ENCODE results near the gene FZD7. TPM values are rescaled to one million over a fixed set of nuclear protein-coding genes. Genes with fewer than 3 reads are reported as not detected.

Gene FZD7
- total RNA-seq, 4 donors from 2014 or later, result 10.1 to 23.6 (median 10.9) TPM

GRCh38 chr2:202071107-202071506, 37.5 kb downstream of the FZD7 start:
- H3K27me3 ChIP-seq, result no peaks in the 10 kb centered on the region
- H3K9me3 ChIP-seq, result no peaks in the 10 kb centered on the region
- DNase-seq, result no peak
- no peak overlapping the region for H3K4me3 ChIP-seq (replicated peaks in 1 of 3)
- no peak overlapping the region for H3K27ac ChIP-seq
- intact Hi-C loops (cut with DNase I), result no loop called here
- TF ChIP-seq CTCF (IDR thresholded peaks at IDR 0.05) (no peak), POLR2A (IDR thresholded peaks at IDR 0.05) (no peak)
- no peaks in the 10 kb centered on the region for H3K36me3 ChIP-seq
- WGBS, 2 donors, result 97 to 98% methylated on average over 2 of the region's 2 CpGs
- peaks cover 0 to 10% of the 10 kb centered on the region in 2 donors for H3K4me1 ChIP-seq

- H3K4me3 ChIP-seq (replicated peaks in 1 of 3), result no peak overlapping the region
- H3K36me3 ChIP-seq, result no peaks in the 10 kb centered on the region
- no peak for DNase-seq
- intact Hi-C loops (cut with DNase I), result no loop called here
- no peak overlapping the region for H3K27ac ChIP-seq
- 66 to 93% methylated on average over 2 of the region's 2 CpGs for WGBS, 2 donors
- no peaks in the 10 kb centered on the region for H3K9me3 ChIP-seq
- no peak for TF ChIP-seq CTCF (IDR thresholded peaks at IDR 0.05)
- TF ChIP-seq POLR2A (IDR thresholded peaks at IDR 0.05), result no peak
- peaks cover 0 to 10% of the 10 kb centered on the region in 2 donors for H3K4me1 ChIP-seq
- H3K27me3 ChIP-seq, result no peaks in the 10 kb centered on the region
Measured at GRCh38 chr2:202072226-202072625, 38.6 kb downstream of the FZD7 start.

GRCh38 chr2:202072737-202073401, 39.2 kb downstream of the FZD7 start, which contains the start of gene KIAA2012:
TSS of gene KIAA2012 (plus strand) at chr2:202073255. CDS start at chr2:202073628, 373 bp downstream.
- Histone ChIP-seq H3K27me3 (no peaks in the 10 kb centered on the region), H3K9me3 (no peaks in the 10 kb centered on the region), H3K27ac (no peak within 1 kb of the TSS), H3K36me3 (no peaks in the 10 kb centered on the region), H3K4me3 (replicated peaks in 1 of 3) (no peak within 1 kb of the TSS), H3K4me1 (peaks cover 0 to 10% of the 10 kb centered on the region in 2 donors)
- intact Hi-C loops (cut with DNase I), result no loop called here
- WGBS, 2 donors, result 44 to 59% methylated on average over 11 of the region's 11 CpGs
- TF ChIP-seq CTCF (IDR thresholded peaks at IDR 0.05) (no peak), POLR2A (IDR thresholded peaks at IDR 0.05) (no peak)
- DNase-seq, result no peak

- no peak for TF ChIP-seq CTCF (IDR thresholded peaks at IDR 0.05)
- TF ChIP-seq POLR2A (IDR thresholded peaks at IDR 0.05), result no peak
- intact Hi-C loops (cut with DNase I), result no loop called here
- Histone ChIP-seq H3K36me3 (no peaks in the 10 kb centered on the region), H3K4me1 (peaks cover 0 to 4% of the 10 kb centered on the region in 2 donors), H3K27ac (no peak overlapping the region), H3K9me3 (no peaks in the 10 kb centered on the region), H3K27me3 (no peaks in the 10 kb centered on the region), H3K4me3 (replicated peaks in 1 of 3) (no peak overlapping the region)
- DNase-seq, result no peak
- 91 to 94% methylated on average over 2 of the region's 2 CpGs for whole genome bisulfite sequencing, 2 donors
Measured at GRCh38 chr2:202074324-202074723, 40.7 kb downstream of the FZD7 start.

- TF ChIP-seq CTCF (IDR thresholded peaks at IDR 0.05), result no peak
- no peak for TF ChIP-seq POLR2A (IDR thresholded peaks at IDR 0.05)
- Histone ChIP-seq H3K36me3 (no peaks in the 10 kb centered on the region), H3K27ac (no peak overlapping the region), H3K27me3 (no peaks in the 10 kb centered on the region), H3K9me3 (no peaks in the 10 kb centered on the region), H3K4me3 (replicated peaks in 1 of 3) (no peak overlapping the region), H3K4me1 (no peaks in the 10 kb centered on the region)
- WGBS, 2 donors, result 86 to 90% methylated on average over 5 of the region's 5 CpGs
- DNase-seq, result no peak
- intact Hi-C loops (cut with DNase I), result no loop called here
Measured at GRCh38 chr2:202079310-202079709, 45.7 kb downstream of the FZD7 start.

Measured in thyroid gland (tissue), 4 donors.